NCI-H2171 (cell line): Measurements from ENCODE around the gene RUNDC1.

Experiments used
- DNase-seq: peaks from one replicate; lab custom pipeline; 2025; lab: John Stamatoyannopoulos, UW

The RUNDC1 gene

GRCh38 chr17:43019418-43019817 is 39.1 kb downstream of the RUNDC1 start:
- no peak for DNase-seq

- DNase-seq = no peak
Observed at GRCh38 chr17:43020030-43020621, 39.8 kb downstream of the RUNDC1 start.

GRCh38 chr17:43020789-43021740 is 40.7 kb downstream of the RUNDC1 start:
- peak; percentile 22 for DNase-seq

GRCh38 chr17:43021741-43022512 is 41.6 kb downstream of the RUNDC1 start, which contains the start of gene VAT1:
Gene VAT1 (minus strand): TSS chr17:43022385. CDS start chr17:43022322, 63 bp downstream.
- DNase-seq = peak; percentile 59

GRCh38 chr17:43024407-43025289 is 44.3 kb downstream of the RUNDC1 start, which contains the start of gene RND2:
Gene RND2 (plus strand): TSS chr17:43025231. CDS start chr17:43025348, 117 bp downstream.
- DNase-seq = peak; percentile 88

GRCh38 chr17:43025290-43025657 is 44.9 kb downstream of the RUNDC1 start:
- no peak for DNase-seq

GRCh38 chr17:43025766-43026537 is 45.6 kb downstream of the RUNDC1 start:
- no peak for DNase-seq

- DNase-seq = no peak
Observed at GRCh38 chr17:43026595-43026994, 46.2 kb downstream of the RUNDC1 start.

- DNase-seq = no peak
Observed at GRCh38 chr17:43027091-43028032, 47.0 kb downstream of the RUNDC1 start.

- DNase-seq = no peak
Observed at GRCh38 chr17:43028221-43028861, 48.0 kb downstream of the RUNDC1 start.

GRCh38 chr17:43030137-43030767 is 49.9 kb downstream of the RUNDC1 start:
- DNase-seq = no peak

- no peak for DNase-seq
Observed at GRCh38 chr17:43031666-43032065, 51.3 kb downstream of the RUNDC1 start.

- peak; percentile 22 for DNase-seq
Observed at GRCh38 chr17:43033948-43034881, 53.9 kb downstream of the RUNDC1 start.

GRCh38 chr17:43034894-43035293 is 54.5 kb downstream of the RUNDC1 start:
- DNase-seq = no peak

- no peak for DNase-seq
Observed at GRCh38 chr17:43039646-43040045, 59.3 kb downstream of the RUNDC1 start.

GRCh38 chr17:43040655-43041054 is 60.3 kb downstream of the RUNDC1 start:
- no peak for DNase-seq

- no peak for DNase-seq
Observed at GRCh38 chr17:43042025-43042628, 61.8 kb downstream of the RUNDC1 start.
